Mucosa of descending colon (tissue), 3 donors: Measurements from ENCODE around the gene SLC45A3. TPM values are rescaled to one million over a fixed set of nuclear protein-coding genes. Genes with fewer than 3 reads are reported as not detected.

Source experiments
- ATAC-seq: fragments of 200-7000 bp; cut with Tn5 transposase; one replicate; pipeline ENCODE4 v1.9.1; 2020; ENCODE audit warnings: mild to moderate bottlenecking, moderate library complexity
- DNase-seq, 3 donors: peaks; one replicate each; pipeline ENCODE4 v3.0.0-alpha.2; 2020
- H3K36me3 ChIP-seq: fragments of 200-600 bp; one replicate; pipeline ENCODE4 v1.8.0; 2021; ENCODE audit warnings: low read depth, mild to moderate bottlenecking
- H3K4me1 ChIP-seq: fragments of 200-600 bp; one replicate; pipeline ENCODE4 v1.8.0; 2021; ENCODE audit warnings: low read depth, mild to moderate bottlenecking
- H3K4me3 ChIP-seq: fragments of 200-600 bp; one replicate; pipeline ENCODE4 v1.8.0; 2021; ENCODE audit warnings: mild to moderate bottlenecking
- H3K9me3 ChIP-seq: fragments of 200-600 bp; one replicate; pipeline ENCODE4 v1.8.0; 2021; ENCODE audit warnings: mild to moderate bottlenecking
- intact Hi-C, 2 donors: fragments of 100-400 bp; cut with DNase I in 1 of 2; cut with micrococcal nuclease in 1 of 2; formaldehyde crosslinking; loops; one replicate each; pipeline versions ENCODE4 v1.11.0 to v1.11.1; 2022; cut with DNase I, micrococcal nuclease
- total RNA-seq, 3 donors: library from RNA; stranded (reverse); fragmentation: NEBNext Ultra II Directional in 2 of 3; extraction: Animal tissue kit (Norgen Biotek cat#: 25700) in 2 of 3; gene quantifications; one replicate each; pipeline versions ENCODE4 v1.2.1 to v1.2.4, GENCODE V29; 2021 to 2023
- TF ChIP-seq, protein P1 (sequence below): fragments of 200-600 bp; IDR thresholded peaks from one replicate; pipeline ENCODE4 v1.8.0; 2022; ENCODE audit warnings: antibody characterized with exemption, mild to moderate bottlenecking
- donor health status: DM: no; HTN: no; CAD: no; lungs with moderate emphysema.
- donor health status: DM: no; HTN: no; CAD: no.
- donor health status: DM: no; HTN: yes; CAD: no.

SLC45A3 gene
- total RNA-seq, 3 donors from 2014 or later = 13.7 to 19.0 (median 18.8) TPM

DNA sequence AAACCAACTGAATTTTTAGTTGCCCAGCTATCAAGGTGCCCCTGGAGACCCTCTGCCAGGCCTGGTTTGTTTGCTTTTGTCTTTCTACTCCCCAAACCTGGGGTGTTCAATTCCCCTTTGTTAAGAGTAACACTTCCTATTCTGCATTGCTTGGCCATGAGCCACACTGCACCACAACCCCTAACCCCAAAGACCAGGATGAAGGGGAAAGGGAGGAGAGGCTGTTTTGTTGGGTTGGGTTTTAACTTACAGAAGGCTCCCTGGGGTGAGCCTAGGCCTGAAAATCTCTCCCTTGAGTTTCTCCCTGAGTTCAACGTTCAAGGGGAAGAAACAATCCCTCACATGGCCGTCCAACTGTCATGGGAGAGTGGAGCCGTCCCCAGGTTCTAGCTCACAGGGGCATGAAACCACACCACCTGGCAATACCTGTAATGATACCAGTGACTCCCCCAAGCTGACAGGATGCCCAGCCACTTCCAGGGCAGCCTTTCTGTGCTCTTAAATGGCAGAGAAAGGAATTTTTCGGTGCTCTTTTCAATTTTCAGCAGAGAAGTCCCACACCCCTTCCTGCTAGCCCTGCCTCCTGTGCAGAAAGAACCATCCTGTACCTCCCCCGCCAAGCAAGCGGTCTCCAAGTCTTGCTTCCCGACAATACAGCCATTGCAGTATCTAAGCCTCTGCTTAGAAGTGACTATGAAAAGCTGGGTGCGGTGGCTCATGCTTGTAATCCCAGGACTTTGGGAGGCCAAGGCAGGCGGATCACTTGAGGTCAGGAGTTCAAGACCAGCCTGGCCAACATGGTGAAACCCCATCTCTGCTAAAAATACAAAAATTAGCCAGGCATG, 14.9 kb downstream of the SLC45A3 start:
- intact Hi-C loops = no loop called here
- Histone ChIP-seq H3K36me3 (no peaks in the 10 kb centered on the region), H3K9me3 (no peaks in the 10 kb centered on the region), H3K4me3 (no peak overlapping the region), H3K4me1 (peaks cover 55% of the 10 kb centered on the region)
- TF ChIP-seq, protein P1, sequence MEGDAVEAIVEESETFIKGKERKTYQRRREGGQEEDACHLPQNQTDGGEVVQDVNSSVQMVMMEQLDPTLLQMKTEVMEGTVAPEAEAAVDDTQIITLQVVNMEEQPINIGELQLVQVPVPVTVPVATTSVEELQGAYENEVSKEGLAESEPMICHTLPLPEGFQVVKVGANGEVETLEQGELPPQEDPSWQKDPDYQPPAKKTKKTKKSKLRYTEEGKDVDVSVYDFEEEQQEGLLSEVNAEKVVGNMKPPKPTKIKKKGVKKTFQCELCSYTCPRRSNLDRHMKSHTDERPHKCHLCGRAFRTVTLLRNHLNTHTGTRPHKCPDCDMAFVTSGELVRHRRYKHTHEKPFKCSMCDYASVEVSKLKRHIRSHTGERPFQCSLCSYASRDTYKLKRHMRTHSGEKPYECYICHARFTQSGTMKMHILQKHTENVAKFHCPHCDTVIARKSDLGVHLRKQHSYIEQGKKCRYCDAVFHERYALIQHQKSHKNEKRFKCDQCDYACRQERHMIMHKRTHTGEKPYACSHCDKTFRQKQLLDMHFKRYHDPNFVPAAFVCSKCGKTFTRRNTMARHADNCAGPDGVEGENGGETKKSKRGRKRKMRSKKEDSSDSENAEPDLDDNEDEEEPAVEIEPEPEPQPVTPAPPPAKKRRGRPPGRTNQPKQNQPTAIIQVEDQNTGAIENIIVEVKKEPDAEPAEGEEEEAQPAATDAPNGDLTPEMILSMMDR = no peak
- peak in 2 of 3 donors; percentile 38 to 45 for DNase-seq
- ATAC-seq = no peak

- H3K4me1 ChIP-seq = peaks cover 48% of the 10 kb centered on the region
Observed at GRCh38 chr1:205664399-205665017, 15.8 kb downstream of the SLC45A3 start.

DNA sequence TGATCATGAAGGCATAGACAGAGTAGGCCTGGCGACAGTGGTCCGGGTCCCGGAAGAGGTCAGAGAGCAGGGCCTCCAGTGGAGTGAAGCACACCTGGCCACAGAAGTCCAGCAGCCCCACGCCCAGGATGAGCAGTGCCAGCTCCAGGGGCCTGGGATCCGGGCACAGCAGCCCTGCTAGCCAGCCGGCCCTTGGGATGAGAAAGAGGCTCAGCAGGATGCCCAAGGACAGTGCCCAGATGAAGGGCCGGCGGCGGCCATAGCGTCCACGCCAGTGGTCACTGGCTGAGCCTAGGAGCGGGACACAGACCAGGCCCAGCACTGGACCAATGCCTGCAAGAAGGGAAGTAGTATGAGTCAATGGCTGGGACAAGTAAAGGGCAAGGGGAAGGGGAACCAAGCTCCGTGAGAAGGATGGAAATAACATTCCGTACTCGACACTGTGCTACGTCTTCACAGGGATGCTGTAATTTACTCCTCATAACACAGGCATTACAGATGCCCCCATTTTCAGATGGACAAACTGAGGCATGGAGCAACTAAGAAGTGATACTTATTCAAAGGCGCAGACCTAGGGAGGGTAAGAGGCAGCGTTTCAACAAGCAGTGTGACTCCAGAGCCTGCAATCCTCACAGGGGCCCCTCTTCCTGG, 16.9 kb downstream of the SLC45A3 start:
- DNase-seq = no peak
- Histone ChIP-seq H3K4me3 (no peak overlapping the region), H3K9me3 (no peaks in the 10 kb centered on the region), H3K36me3 (no peaks in the 10 kb centered on the region), H3K4me1 (peaks cover 37% of the 10 kb centered on the region)
- no peak for ATAC-seq
- intact Hi-C loops = no loop called here
- TF ChIP-seq, protein P1 = no peak

More at GRCh38 chr1:205664399-205665017, 15.8 kb downstream of the SLC45A3 start:
- Histone ChIP-seq H3K9me3 (no peaks in the 10 kb centered on the region), H3K4me3 (no peak overlapping the region), H3K36me3 (no peaks in the 10 kb centered on the region)
- TF ChIP-seq, protein P1 = no peak
- intact Hi-C loops = no loop called here
- ATAC-seq (peak; percentile 80), DNase-seq (peak; percentile 54 to 78 (median 68))

DNA sequence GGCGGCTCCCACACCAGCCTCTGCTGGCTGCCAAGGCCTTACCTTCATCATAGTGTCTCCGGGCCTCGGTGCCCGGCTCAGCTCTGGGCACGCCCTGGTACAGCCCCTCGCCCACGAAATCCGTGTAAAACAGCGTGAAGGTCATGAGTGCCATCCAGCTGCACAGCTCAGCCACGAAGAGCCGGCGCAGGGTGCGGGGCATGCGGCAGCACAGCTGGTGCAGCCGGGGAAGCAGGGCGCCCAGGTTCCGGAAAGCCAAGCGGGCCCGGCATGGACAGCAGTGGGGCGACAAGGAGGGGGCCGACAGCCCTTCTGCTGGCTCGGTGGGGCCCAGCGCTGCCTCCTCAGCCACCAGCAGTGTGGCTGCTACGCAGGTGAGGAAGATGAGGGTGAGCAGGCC, 17.5 kb downstream of the SLC45A3 start:
- H3K9me3 ChIP-seq = no peaks in the 10 kb centered on the region
- DNase-seq (no peak), ATAC-seq (no peak)
- TF ChIP-seq, protein P1 = no peak
- H3K4me1 ChIP-seq = peaks cover 31% of the 10 kb centered on the region
- no peak overlapping the region for H3K4me3 ChIP-seq
- H3K36me3 ChIP-seq = no peaks in the 10 kb centered on the region
- intact Hi-C loops = no loop called here

GRCh38 chr1:205662135-205662738, 18.1 kb downstream of the SLC45A3 start:
- DNase-seq (no peak), ATAC-seq (no peak)
- Histone ChIP-seq H3K4me3 (no peak overlapping the region), H3K36me3 (no peaks in the 10 kb centered on the region), H3K9me3 (no peaks in the 10 kb centered on the region), H3K4me1 (peaks cover 26% of the 10 kb centered on the region)
- intact Hi-C loops = no loop called here
- TF ChIP-seq, protein P1 = no peak
